Fibroblast of lung (primary cell): ENCODE results near the gene RAB8B. TPM values are rescaled to one million over a fixed set of nuclear protein-coding genes. Genes with fewer than 3 reads are reported as not detected.

Experiments used
- DNase-seq, 2 donors: peaks; one replicate each; pipeline versions ENCODE4 v3.0.0 to v3.0.0-alpha.2; 2010; ENCODE audit warnings: low read depth in 2 of 2
- H2AFZ ChIP-seq: 2 replicates; pipeline ENCODE4 v1.5.1; 2012; ENCODE audit warnings: low read length, control low read depth, inconsistent platforms
- H3K27ac ChIP-seq: 2 replicates; pipeline ENCODE4 v1.5.1; 2011; ENCODE audit warnings: low read length, control low read depth; ENCODE audit not compliant: insufficient read depth
- H3K27me3 ChIP-seq: 2 replicates; pipeline ENCODE4 v1.5.1; 2011; ENCODE audit warnings: mild to moderate bottlenecking, low read length; ENCODE audit not compliant: control insufficient read depth, insufficient read depth
- H3K36me3 ChIP-seq: 2 replicates; pipeline ENCODE4 v1.5.1; 2011; ENCODE audit warnings: low read length; ENCODE audit not compliant: control insufficient read depth, insufficient read depth
- H3K4me1 ChIP-seq: 2 replicates; pipeline ENCODE4 v1.5.1; 2011; ENCODE audit warnings: low read length; ENCODE audit not compliant: control insufficient read depth, insufficient read depth; ENCODE audit errors: extremely low read depth
- H3K4me2 ChIP-seq: 2 replicates; pipeline ENCODE4 v1.5.1; 2011; ENCODE audit warnings: low read length, control low read depth; ENCODE audit not compliant: insufficient read depth; ENCODE audit errors: extremely low read depth
- H3K4me3 ChIP-seq, 4 experiments: fragments of 200-600 bp in 1 of 4; sonication (generic) in 1 of 4; replicated peaks in 1 of 4; 2 replicates each; pipeline ENCODE4 v1.5.1; 2011 to 2016; ENCODE audit warnings: low read length in 4 of 4, low read depth in 3 of 4, mild to moderate bottlenecking in 3 of 4, control low read depth in 2 of 4, inconsistent platforms in 1 of 4, mixed read lengths in 1 of 4; ENCODE audit not compliant: insufficient read depth in 1 of 4; ENCODE audit errors: control extremely low read depth in 1 of 4
- H3K79me2 ChIP-seq: 2 replicates; pipeline ENCODE4 v1.5.1; 2012; ENCODE audit warnings: mild to moderate bottlenecking, low read length, inconsistent platforms; ENCODE audit not compliant: control insufficient read depth, insufficient read depth
- H3K9ac ChIP-seq: 2 replicates; pipeline ENCODE4 v1.5.1; 2011; ENCODE audit warnings: mild to moderate bottlenecking, low read length, control low read depth; ENCODE audit not compliant: insufficient read depth
- H3K9me3 ChIP-seq: 2 replicates; pipeline ENCODE4 v1.5.1; 2012; ENCODE audit warnings: low read depth, low read length; ENCODE audit not compliant: control insufficient read depth, insufficient read depth
- H4K20me1 ChIP-seq: 2 replicates; pipeline ENCODE4 v1.5.1; 2011; ENCODE audit warnings: low read length; ENCODE audit not compliant: control insufficient read depth, insufficient read depth; ENCODE audit errors: extremely low read depth
- CTCF ChIP-seq, 2 donors: IDR thresholded peaks in 1 of 2; conservative IDR thresholded peaks in 1 of 2; 1 replicate in 1 of 2; 2 replicates in 1 of 2; pipeline ENCODE4 v1.5.1; 2011 to 2012; ENCODE audit warnings: low read length in 2 of 2, control low read depth in 1 of 2, inconsistent platforms in 1 of 2, low read depth in 1 of 2, mild to moderate bottlenecking in 1 of 2
- EZH2 ChIP-seq: IDR thresholded peaks from 2 replicates; pipeline ENCODE4 v1.5.1; 2012; ENCODE audit warnings: low read length, control low read depth, mild to moderate bottlenecking; ENCODE audit errors: missing control alignments
- polyA plus RNA-seq, 2 donors: library from polyadenylated mRNA; depleted of rRNA in 1 of 2; stranded (reverse) in 1 of 2; unstranded in 1 of 2; fragments of >200 nt; gene quantifications; 2 replicates each; pipeline ENCODE4 v1.2.1, GENCODE V29; 2011 to 2012; ENCODE audit warnings: missing spikeins in 1 of 2
- total RNA-seq: library from RNA; depleted of rRNA; stranded (reverse); fragments of >200 nt; gene quantifications from 2 replicates; pipeline ENCODE4 v1.2.1, GENCODE V29; 2014

Gene RAB8B
- total and polyA plus RNA-seq, 2 donors (not counting 1 experiment from before 2014, with no cell fraction given): 107 to 111 TPM

DNA sequence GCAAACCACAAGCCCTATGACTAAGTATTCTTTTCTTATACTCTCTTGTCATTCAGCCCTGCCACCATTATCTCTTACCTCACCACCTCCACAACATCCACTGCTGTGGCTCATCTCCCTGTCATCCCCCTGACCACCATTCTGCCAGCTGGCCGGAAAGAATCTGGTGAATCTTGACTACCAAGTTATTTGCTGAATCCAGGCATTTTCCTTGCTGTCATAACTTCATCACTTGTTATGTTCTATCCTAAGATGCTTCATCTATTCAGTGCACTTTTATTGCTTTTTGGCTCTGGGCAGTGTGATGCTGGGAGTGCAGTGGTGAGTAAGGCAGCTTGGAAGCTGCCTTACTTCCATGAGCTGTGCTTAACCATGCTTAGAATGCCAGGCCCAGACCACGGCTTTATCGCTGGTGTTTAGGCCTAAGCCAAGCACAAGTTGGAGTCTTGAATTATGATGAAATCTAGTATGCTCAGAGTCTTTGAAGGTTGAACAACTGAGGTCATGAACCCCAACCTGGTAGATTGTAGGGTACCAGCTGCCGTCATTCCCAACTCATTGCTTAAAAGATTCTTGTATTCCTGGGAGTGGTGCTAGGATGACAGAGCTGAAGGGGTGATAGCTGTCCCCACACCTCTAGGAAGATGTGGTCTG is 61.0 kb downstream of the RAB8B start:
- Histone ChIP-seq H3K27me3 (no peaks in the 10 kb centered on the region), H3K79me2 (peaks cover 5% of the 10 kb centered on the region), H3K27ac (peak overlapping the region; percentile 69), H3K9ac (no peak overlapping the region), H3K9me3 (no peaks in the 10 kb centered on the region), H3K4me2 (no peak overlapping the region), H2AFZ (no peak overlapping the region), H3K36me3 (peaks cover 6% of the 10 kb centered on the region), H4K20me1 (no peaks in the 10 kb centered on the region), H3K4me3 (no peak overlapping the region), H3K4me1 (peaks cover 31% of the 10 kb centered on the region)
- TF ChIP-seq CTCF (conservative IDR thresholded peaks at IDR 0.05 in 1 of 2, IDR thresholded peaks at IDR 0.05 in 1 of 2; ENCODE audit: low read depth in 1 of 2, low read length in 2 of 2) (no peak), EZH2 (no peak)
- peak; percentile 84 to 98 for DNase-seq

DNA sequence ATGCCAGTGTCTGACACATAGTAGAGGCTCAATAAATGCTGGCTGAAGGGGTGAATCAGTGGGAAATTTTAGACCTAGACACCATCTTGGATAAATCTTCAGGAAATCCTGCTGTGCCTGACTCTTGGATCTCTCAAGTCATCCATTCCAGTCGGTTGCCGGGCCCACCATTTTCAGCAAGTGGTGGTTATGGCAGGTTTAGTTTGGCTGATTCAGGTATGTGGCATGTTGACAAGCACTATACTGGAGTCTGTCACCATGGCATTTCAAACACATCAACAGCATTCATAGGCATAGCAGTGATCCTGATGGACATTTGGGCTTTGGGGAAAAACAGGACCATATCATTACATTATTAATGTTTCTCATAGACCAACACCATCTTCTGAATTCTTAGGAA is 62.3 kb downstream of the RAB8B start:
- H3K36me3 ChIP-seq: peaks cover 4% of the 10 kb centered on the region
- no peak overlapping the region for H2AFZ ChIP-seq
- H3K4me2 ChIP-seq: no peak overlapping the region
- H3K9ac ChIP-seq: no peak overlapping the region
- no peak overlapping the region for H3K4me3 ChIP-seq
- TF ChIP-seq EZH2 (no peak), CTCF (conservative IDR thresholded peaks at IDR 0.05 in 1 of 2, IDR thresholded peaks at IDR 0.05 in 1 of 2; ENCODE audit: low read depth in 1 of 2, low read length in 2 of 2) (no peak)
- DNase-seq: peak in 1 of 2 donors; percentile 24
- H3K79me2 ChIP-seq: peaks cover 5% of the 10 kb centered on the region
- no peaks in the 10 kb centered on the region for H3K27me3 ChIP-seq
- H3K27ac ChIP-seq: peak overlapping the region; percentile 69
- peaks cover 34% of the 10 kb centered on the region for H3K4me1 ChIP-seq
- H4K20me1 ChIP-seq: no peaks in the 10 kb centered on the region
- no peaks in the 10 kb centered on the region for H3K9me3 ChIP-seq

DNA sequence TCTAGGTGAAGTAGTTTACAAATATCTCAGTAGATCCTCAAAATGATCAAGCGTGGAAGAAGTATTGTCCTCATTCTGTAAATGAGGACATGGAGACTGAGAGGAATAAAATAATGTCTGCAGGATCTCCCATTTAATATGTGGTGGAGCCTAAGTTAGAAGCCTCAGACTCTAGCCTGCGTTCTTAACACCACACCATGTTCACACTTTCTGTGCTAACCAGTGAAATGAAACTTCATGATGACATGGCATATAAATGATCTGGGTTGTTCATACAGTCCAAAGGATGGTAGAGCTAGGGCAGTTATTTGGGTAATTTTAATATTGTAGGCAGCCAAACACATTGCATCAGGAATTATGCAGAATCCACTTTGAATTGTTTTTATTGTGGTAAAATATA is 62.9 kb downstream of the RAB8B start:
- Histone ChIP-seq H2AFZ (no peak overlapping the region), H3K4me1 (peaks cover 37% of the 10 kb centered on the region), H4K20me1 (no peaks in the 10 kb centered on the region), H3K36me3 (peaks cover 4% of the 10 kb centered on the region), H3K9me3 (no peaks in the 10 kb centered on the region), H3K79me2 (peaks cover 5% of the 10 kb centered on the region), H3K4me3 (no peak overlapping the region), H3K4me2 (no peak overlapping the region), H3K27me3 (no peaks in the 10 kb centered on the region), H3K9ac (no peak overlapping the region), H3K27ac (no peak overlapping the region)
- DNase-seq: no peak
- TF ChIP-seq EZH2: no peak
- no peak for TF ChIP-seq CTCF (conservative IDR thresholded peaks at IDR 0.05 in 1 of 2, IDR thresholded peaks at IDR 0.05 in 1 of 2; ENCODE audit: low read depth in 1 of 2, low read length in 2 of 2)
